HT-29 (cell line): ENCODE results near the gene AP1M1. TPM values are rescaled to one million over a fixed set of nuclear protein-coding genes. Genes with fewer than 3 reads are reported as not detected.

Source experiments
- DNase-seq: peaks from one replicate; pipeline ENCODE4 v3.0.0-alpha.2; 2015; ENCODE audit warnings: low spot score
- total RNA-seq: library from RNA; depleted of rRNA; stranded (reverse); fragments of >200 nt; shearing (Covaris generic); gene quantifications from 2 replicates; pipeline ENCODE4 v1.2.3, GENCODE V29; 2014

Gene AP1M1
- total RNA-seq, 1 experiment from 2014 or later = 49.4 TPM

GRCh38 chr19:16185123-16185767 lies 12.5 kb upstream of the AP1M1 start, which contains the start of gene FAM32A:
FAM32A (plus strand) TSS chr19:16185410; CDS start chr19:16185443, 33 bp downstream.
- DNase-seq = peak; percentile 95

GRCh38 chr19:16185768-16186123 lies 12.0 kb upstream of the AP1M1 start:
- DNase-seq = peak; percentile 21

- no peak for DNase-seq
Observed at GRCh38 chr19:16188521-16188920, 9.2 kb upstream of the AP1M1 start.

GRCh38 chr19:16190198-16190597 lies 7.5 kb upstream of the AP1M1 start:
- DNase-seq = no peak

- DNase-seq = no peak
Observed at GRCh38 chr19:16190736-16191135, 7.0 kb upstream of the AP1M1 start.

GRCh38 chr19:16191216-16191908 lies 6.3 kb upstream of the AP1M1 start:
- DNase-seq = no peak

GRCh38 chr19:16193466-16193865 lies 4.2 kb upstream of the AP1M1 start:
- no peak for DNase-seq

GRCh38 chr19:16197188-16197621 lies 506 bp upstream of the AP1M1 start:
- DNase-seq = no peak

GRCh38 chr19:16198370-16198651 lies 600 bp downstream of the AP1M1 start:
- DNase-seq = no peak

GRCh38 chr19:16199275-16199932 lies 1.7 kb downstream of the AP1M1 start:
- no peak for DNase-seq

GRCh38 chr19:16200038-16201010 lies 2.6 kb downstream of the AP1M1 start:
- DNase-seq = no peak

GRCh38 chr19:16201011-16201391 lies 3.3 kb downstream of the AP1M1 start:
- no peak for DNase-seq

GRCh38 chr19:16202320-16203255 lies 4.9 kb downstream of the AP1M1 start:
- DNase-seq = no peak

GRCh38 chr19:16203256-16204004 lies 5.7 kb downstream of the AP1M1 start:
- no peak for DNase-seq

GRCh38 chr19:16204005-16204294 lies 6.2 kb downstream of the AP1M1 start:
- DNase-seq = no peak

- DNase-seq = no peak
Observed at GRCh38 chr19:16205205-16206045, 7.7 kb downstream of the AP1M1 start.

GRCh38 chr19:16206046-16206605 lies 8.4 kb downstream of the AP1M1 start:
- DNase-seq = no peak

GRCh38 chr19:16206637-16207036 lies 8.9 kb downstream of the AP1M1 start:
- DNase-seq = no peak

- no peak for DNase-seq
Observed at GRCh38 chr19:16207063-16207462, 9.4 kb downstream of the AP1M1 start.
